ENCODE measurements around the gene MAEA.

MAEA gene

DNA sequence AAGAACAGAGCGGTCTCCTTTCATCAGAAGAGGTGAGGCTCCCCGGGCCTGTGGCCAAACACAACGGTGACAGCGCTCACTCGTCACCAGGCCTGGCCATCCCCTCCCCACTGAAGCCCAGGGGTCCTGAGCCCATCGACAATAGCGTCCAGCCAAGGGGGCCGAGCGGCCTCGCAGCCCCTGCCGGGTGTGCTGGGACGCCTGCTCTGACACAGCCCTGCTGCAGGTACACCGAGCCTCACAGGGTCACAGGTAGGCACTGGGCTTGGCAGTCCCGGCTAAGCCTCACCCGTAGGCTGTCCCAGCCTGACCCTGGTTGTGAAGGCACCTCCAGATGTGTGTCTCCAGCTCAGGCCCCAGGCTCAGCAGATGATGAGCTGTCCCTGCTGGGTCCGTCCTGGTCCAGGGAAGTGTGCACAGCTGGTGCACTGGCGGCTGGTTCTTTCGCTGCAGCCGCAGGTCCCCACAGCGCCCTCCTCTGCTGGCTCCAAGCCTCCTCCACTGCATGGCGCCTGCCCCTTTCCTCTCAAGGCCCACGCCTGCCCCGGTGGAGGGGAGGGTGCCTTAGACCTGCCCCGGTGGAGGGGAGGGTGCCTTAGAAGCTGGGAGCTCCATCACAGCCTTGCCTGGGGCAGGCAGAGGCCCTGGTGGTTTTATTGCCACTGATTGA, 78.9 kb downstream of the MAEA start:
- Histone ChIP-seq H3K9me3 (ENCODE audit: insufficient read depth, low read length) (no peaks in the 10 kb centered on the region), H3F3A (ENCODE audit: insufficient read depth) (no peaks in the 10 kb centered on the region), H3K27me3 (ENCODE audit: low read length) (no peaks in the 10 kb centered on the region), H4K20me1 (ENCODE audit: low read depth, low read length) (no peaks in the 10 kb centered on the region), H3K9me2 (replicated peaks; ENCODE audit: insufficient read depth, low read length) (no peaks in the 10 kb centered on the region), H2AFZ (ENCODE audit: low read depth, low read length, severe bottlenecking) (no peak overlapping the region), H3K4me3 (ENCODE audit: insufficient read depth, low read length, poor library complexity, severe bottlenecking) (no peak overlapping the region), H3K36me3 (ENCODE audit: low read length) (no peaks in the 10 kb centered on the region), H3K9ac (ENCODE audit: low read length) (no peak overlapping the region), H3K27ac (ENCODE audit: low read depth, low read length) (no peak overlapping the region), H3K4me2 (ENCODE audit: low read depth, low read length, poor library complexity, severe bottlenecking) (no peak overlapping the region), H3K79me2 (ENCODE audit: insufficient read depth, low read length) (no peaks in the 10 kb centered on the region)
- TF ChIP-seq CTCF (IDR thresholded peaks at IDR 0.05; ENCODE audit: insufficient read depth, low read length, poor library complexity, severe bottlenecking) (no peak), EZH2phosphoT487 (conservative IDR thresholded peaks at IDR 0.05; ENCODE audit: low read length) (no peak)

DNA sequence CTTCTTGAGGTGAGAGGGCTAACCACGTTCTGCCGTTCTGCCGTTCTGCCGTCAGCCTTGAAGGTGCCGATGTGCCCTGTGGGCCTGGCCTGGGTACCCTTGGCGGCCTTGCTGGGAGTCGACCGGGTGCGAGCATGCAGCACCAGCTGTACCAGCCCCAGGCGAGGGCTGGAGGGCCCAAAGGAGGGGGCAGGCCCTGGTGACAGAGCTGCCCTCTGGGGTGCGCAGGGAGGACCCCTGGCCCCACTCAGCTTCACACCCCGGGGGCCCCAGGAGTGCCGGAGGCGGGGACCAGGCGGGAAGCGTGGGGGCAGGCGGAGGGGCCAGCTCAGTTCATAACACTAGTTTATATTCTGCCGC, 79.4 kb downstream of the MAEA start:
- Histone ChIP-seq H3F3A (ENCODE audit: insufficient read depth) (no peaks in the 10 kb centered on the region), H3K9me3 (ENCODE audit: insufficient read depth, low read length) (no peaks in the 10 kb centered on the region), H3K27ac (ENCODE audit: low read depth, low read length) (no peak overlapping the region), H4K20me1 (ENCODE audit: low read depth, low read length) (no peaks in the 10 kb centered on the region), H3K79me2 (ENCODE audit: insufficient read depth, low read length) (no peaks in the 10 kb centered on the region), H3K9ac (ENCODE audit: low read length) (no peak overlapping the region), H2AFZ (ENCODE audit: low read depth, low read length, severe bottlenecking) (no peak overlapping the region), H3K4me3 (ENCODE audit: insufficient read depth, low read length, poor library complexity, severe bottlenecking) (no peak overlapping the region), H3K27me3 (ENCODE audit: low read length) (no peaks in the 10 kb centered on the region), H3K9me2 (replicated peaks; ENCODE audit: insufficient read depth, low read length) (no peaks in the 10 kb centered on the region), H3K36me3 (ENCODE audit: low read length) (no peaks in the 10 kb centered on the region), H3K4me2 (ENCODE audit: low read depth, low read length, poor library complexity, severe bottlenecking) (no peak overlapping the region)
- TF ChIP-seq CTCF (IDR thresholded peaks at IDR 0.05; ENCODE audit: insufficient read depth, low read length, poor library complexity, severe bottlenecking) (no peak), EZH2phosphoT487 (conservative IDR thresholded peaks at IDR 0.05; ENCODE audit: low read length) (no peak)

- Histone ChIP-seq H3K27ac (ENCODE audit: low read depth, low read length) (no peak overlapping the region), H3K27me3 (ENCODE audit: low read length) (no peaks in the 10 kb centered on the region), H3K79me2 (ENCODE audit: insufficient read depth, low read length) (no peaks in the 10 kb centered on the region), H2AFZ (ENCODE audit: low read depth, low read length, severe bottlenecking) (no peak overlapping the region), H3K36me3 (ENCODE audit: low read length) (no peaks in the 10 kb centered on the region), H3K9ac (ENCODE audit: low read length) (no peak overlapping the region), H3K4me2 (ENCODE audit: low read depth, low read length, poor library complexity, severe bottlenecking) (no peak overlapping the region), H3K9me2 (replicated peaks; ENCODE audit: insufficient read depth, low read length) (no peaks in the 10 kb centered on the region), H4K20me1 (ENCODE audit: low read depth, low read length) (no peaks in the 10 kb centered on the region), H3K4me3 (ENCODE audit: insufficient read depth, low read length, poor library complexity, severe bottlenecking) (no peak overlapping the region), H3F3A (ENCODE audit: insufficient read depth) (no peaks in the 10 kb centered on the region), H3K9me3 (ENCODE audit: insufficient read depth, low read length) (no peaks in the 10 kb centered on the region)
- TF ChIP-seq EZH2phosphoT487 (conservative IDR thresholded peaks at IDR 0.05; ENCODE audit: low read length) = no peak
- no peak for TF ChIP-seq CTCF (IDR thresholded peaks at IDR 0.05; ENCODE audit: insufficient read depth, low read length, poor library complexity, severe bottlenecking)
These were observed 79.9 kb downstream of the MAEA start for GRCh38 chr4:1369479-1370079.
